ENCODE measurements around the gene TBC1D2B. TPM values are rescaled to one million over a fixed set of nuclear protein-coding genes. Genes with fewer than 3 reads are reported as not detected.
"Not testable (repeated sequence)": the region's sequence is repeated elsewhere in the genome, so short reads cannot be mapped to it uniquely, and the experiment has no call there.

TBC1D2B gene
- total and polyA plus RNA-seq, 5 donors from 2014 or later = 12.2 to 117 (median 17.6) TPM

DNA sequence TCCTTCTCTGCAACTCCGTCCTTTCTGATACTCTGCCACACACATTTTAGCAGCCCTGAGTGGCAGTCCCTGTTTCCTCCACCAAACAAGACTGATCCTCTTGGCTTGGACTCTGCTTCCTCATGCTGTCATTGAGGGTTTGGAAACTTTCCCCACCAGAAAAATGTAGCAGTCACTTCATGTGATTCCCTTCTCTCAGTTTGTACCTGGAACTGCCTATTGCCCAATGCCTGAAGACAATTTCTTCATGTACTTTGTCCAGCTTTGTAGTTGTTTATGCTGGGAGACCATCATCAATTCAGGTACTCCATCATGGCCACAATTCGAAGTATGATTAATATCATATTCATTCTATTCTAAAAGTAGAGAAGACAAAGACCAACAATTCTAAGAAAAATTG lies 119.5 kb downstream of the TBC1D2B start:
- not testable (repeated sequence) for H3K27ac Mint-ChIP-seq; H3K4me3 ChIP-seq (ENCODE audit: low read depth, low read length); ATAC-seq (ENCODE audit: low read depth in 2 of 2); H3K36me3 ChIP-seq (ENCODE audit: control insufficient read depth, insufficient read depth, low read length); H3K4me1 ChIP-seq (ENCODE audit: control insufficient read depth, insufficient read depth, low read length, poor library complexity, severe bottlenecking); H3K4me3 Mint-ChIP-seq; DNase-seq; H3K9me3 Mint-ChIP-seq; H3K9me3 ChIP-seq (ENCODE audit: control insufficient read depth in 2 of 2, low read length in 2 of 2); H3K36me3 Mint-ChIP-seq; H3K27me3 ChIP-seq (ENCODE audit: control insufficient read depth, insufficient read depth, low read length); H3K27ac ChIP-seq (ENCODE audit: insufficient read depth, low read length, poor library complexity, severe bottlenecking)
- Mint-ChIP-seq H3K27me3 (peaks cover 28% of the 10 kb centered on the region), H3K4me1 (peaks cover 0 to 20% (median 12%) of the 10 kb centered on the region in 4 donors)

DNA sequence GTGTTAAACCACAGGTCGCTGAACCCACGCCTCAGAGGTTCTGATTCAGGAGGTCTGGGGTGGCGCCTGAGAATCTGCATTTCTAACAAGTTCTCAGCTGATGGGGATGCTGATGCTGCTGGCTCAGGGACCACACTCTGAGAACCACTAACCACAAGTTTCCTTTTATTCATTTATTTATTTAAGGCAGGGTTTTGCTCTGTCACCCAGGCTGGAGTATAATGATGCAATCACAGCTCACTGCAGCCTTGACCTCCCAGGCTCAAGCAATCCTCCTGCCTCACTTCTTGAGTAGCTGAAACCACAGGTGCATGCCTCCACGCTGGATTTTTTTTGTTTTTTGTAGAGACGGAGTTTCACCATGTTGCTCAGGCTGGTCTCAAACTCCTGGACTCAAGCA lies 123.6 kb downstream of the TBC1D2B start:
- H3K9me3 ChIP-seq (ENCODE audit: control insufficient read depth in 2 of 2, low read length in 2 of 2); H3K4me3 ChIP-seq (ENCODE audit: low read depth, low read length); H3K4me1 ChIP-seq (ENCODE audit: control insufficient read depth, insufficient read depth, low read length, poor library complexity, severe bottlenecking); H3K9me3 Mint-ChIP-seq; H3K36me3 Mint-ChIP-seq; H3K27me3 ChIP-seq (ENCODE audit: control insufficient read depth, insufficient read depth, low read length); H3K27ac ChIP-seq (ENCODE audit: insufficient read depth, low read length, poor library complexity, severe bottlenecking); H3K27ac Mint-ChIP-seq; H3K36me3 ChIP-seq (ENCODE audit: control insufficient read depth, insufficient read depth, low read length): not testable (repeated sequence)
- ATAC-seq (ENCODE audit: low read depth in 2 of 2) (peak; percentile 20 to 25), DNase-seq (peak in 2 of 3 donors; percentile 28 to 38)
- Mint-ChIP-seq H3K27me3 (peaks cover 19% of the 10 kb centered on the region), H3K4me1 (peaks cover 0 to 20% (median 9%) of the 10 kb centered on the region in 4 donors), H3K4me3 (peak overlapping the region in 1 of 4 donors; percentile 8)

DNA sequence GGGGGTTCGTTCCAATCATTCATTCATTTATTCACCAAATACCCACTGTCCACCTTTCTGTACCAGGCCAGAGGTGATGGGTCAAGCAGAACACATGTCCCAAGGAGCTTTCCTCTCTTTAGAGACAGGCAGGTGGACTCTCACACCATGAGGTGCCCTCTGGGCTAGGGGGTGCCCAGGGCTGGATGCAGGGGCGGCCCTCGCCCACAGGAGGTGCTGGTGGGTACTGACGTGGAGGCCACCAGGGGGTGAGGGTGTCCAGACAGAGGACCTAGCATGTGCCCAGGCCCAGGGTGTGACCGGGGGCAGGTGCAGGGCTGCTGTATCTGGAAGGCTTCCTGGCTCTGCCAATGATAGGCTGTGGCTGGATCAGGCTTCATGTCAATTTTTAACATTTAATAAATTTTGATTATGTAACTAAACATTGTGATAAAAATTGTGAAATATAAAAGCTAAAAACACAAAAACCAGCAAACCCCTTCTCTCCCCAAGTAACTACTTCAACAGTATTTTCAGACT lies 124.5 kb downstream of the TBC1D2B start:
- H3K36me3 Mint-ChIP-seq = not testable (repeated sequence)
- H3K4me1 Mint-ChIP-seq = peaks cover 0 to 20% (median 9%) of the 10 kb centered on the region in 4 donors

DNA sequence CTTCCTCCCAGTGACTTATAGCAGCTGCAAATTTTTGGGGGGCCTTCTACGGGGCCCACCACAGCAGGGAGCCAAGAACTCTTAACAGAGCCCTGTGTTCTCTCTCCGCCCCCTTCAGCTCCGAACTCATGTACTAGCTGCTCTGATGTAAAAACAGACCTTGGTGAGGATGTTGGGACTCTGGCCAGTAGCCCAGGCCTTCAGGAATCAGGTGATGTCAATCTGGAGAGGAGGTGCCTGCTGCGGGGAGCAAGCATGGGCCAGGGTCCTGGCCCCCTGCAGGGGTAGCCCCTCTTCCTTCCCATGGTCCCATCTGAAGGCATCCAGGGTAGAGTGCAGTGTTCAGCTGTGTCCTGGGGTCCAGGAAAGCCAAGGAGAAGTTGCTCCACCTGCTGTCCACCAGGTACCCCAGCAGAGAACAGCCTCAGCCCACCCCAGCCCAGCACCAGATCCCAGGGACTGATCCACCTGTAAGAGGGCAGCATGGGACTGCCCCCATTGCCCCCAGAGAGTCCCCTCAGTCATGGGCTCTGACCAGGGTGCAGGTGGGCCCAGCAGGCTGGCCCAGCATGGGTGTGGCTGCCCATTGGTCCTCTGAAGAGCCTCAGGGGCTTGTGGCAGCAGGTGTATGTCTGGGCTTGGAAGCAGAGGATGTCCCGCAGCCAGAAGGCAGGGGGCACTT lies 126.3 kb downstream of the TBC1D2B start:
- not testable (repeated sequence) for H3K27me3 ChIP-seq (ENCODE audit: control insufficient read depth, insufficient read depth, low read length); H3K4me3 Mint-ChIP-seq; H3K27ac Mint-ChIP-seq; H3K36me3 Mint-ChIP-seq; H3K9me3 ChIP-seq (ENCODE audit: control insufficient read depth in 2 of 2, low read length in 2 of 2); ATAC-seq (ENCODE audit: low read depth in 2 of 2); H3K27ac ChIP-seq (ENCODE audit: insufficient read depth, low read length, poor library complexity, severe bottlenecking); H3K36me3 ChIP-seq (ENCODE audit: control insufficient read depth, insufficient read depth, low read length); H3K9me3 Mint-ChIP-seq; H3K4me3 ChIP-seq (ENCODE audit: low read depth, low read length); H3K4me1 ChIP-seq (ENCODE audit: control insufficient read depth, insufficient read depth, low read length, poor library complexity, severe bottlenecking); DNase-seq
- Mint-ChIP-seq H3K4me1 (peaks cover 0 to 20% (median 9%) of the 10 kb centered on the region in 4 donors), H3K27me3 (peaks cover 14% of the 10 kb centered on the region)

More for the DNA sequence above, 124.5 kb downstream of the TBC1D2B start:
- not testable (repeated sequence) for H3K9me3 Mint-ChIP-seq; H3K4me3 Mint-ChIP-seq; ATAC-seq (ENCODE audit: low read depth in 2 of 2); H3K9me3 ChIP-seq (ENCODE audit: control insufficient read depth in 2 of 2, low read length in 2 of 2); DNase-seq; H3K27ac ChIP-seq (ENCODE audit: insufficient read depth, low read length, poor library complexity, severe bottlenecking); H3K27ac Mint-ChIP-seq; H3K27me3 Mint-ChIP-seq; H3K36me3 ChIP-seq (ENCODE audit: control insufficient read depth, insufficient read depth, low read length); H3K4me1 ChIP-seq (ENCODE audit: control insufficient read depth, insufficient read depth, low read length, poor library complexity, severe bottlenecking); H3K4me3 ChIP-seq (ENCODE audit: low read depth, low read length); H3K27me3 ChIP-seq (ENCODE audit: control insufficient read depth, insufficient read depth, low read length)

DNA sequence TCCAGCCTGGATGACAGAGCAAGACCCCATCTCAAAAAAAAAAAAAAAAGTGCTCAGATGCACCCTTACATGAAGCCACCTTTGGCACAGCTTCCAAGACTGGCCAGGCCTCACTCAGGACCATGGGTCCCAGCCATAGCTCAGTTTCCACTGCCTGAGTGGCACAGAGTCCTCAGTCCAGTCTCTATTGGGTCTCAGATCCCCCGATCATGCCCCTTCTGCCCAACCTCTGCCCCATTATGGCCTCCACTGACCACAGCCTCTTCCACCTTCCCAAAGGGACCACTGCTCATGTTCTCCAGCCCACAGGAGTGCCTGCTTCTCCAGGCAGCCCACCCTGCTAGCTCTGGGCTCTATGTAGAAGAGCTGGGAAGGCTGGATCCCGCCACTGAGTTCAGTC lies 127.0 kb downstream of the TBC1D2B start:
- H3K36me3 Mint-ChIP-seq; H3K27ac Mint-ChIP-seq; H3K4me1 ChIP-seq (ENCODE audit: control insufficient read depth, insufficient read depth, low read length, poor library complexity, severe bottlenecking); H3K4me3 ChIP-seq (ENCODE audit: low read depth, low read length); H3K9me3 Mint-ChIP-seq; H3K9me3 ChIP-seq (ENCODE audit: control insufficient read depth in 2 of 2, low read length in 2 of 2); H3K4me3 Mint-ChIP-seq; H3K36me3 ChIP-seq (ENCODE audit: control insufficient read depth, insufficient read depth, low read length); H3K27ac ChIP-seq (ENCODE audit: insufficient read depth, low read length, poor library complexity, severe bottlenecking); DNase-seq; H3K27me3 ChIP-seq (ENCODE audit: control insufficient read depth, insufficient read depth, low read length); ATAC-seq (ENCODE audit: low read depth in 2 of 2): not testable (repeated sequence)
- Mint-ChIP-seq H3K4me1 (peaks cover 0 to 13% (median 9%) of the 10 kb centered on the region in 4 donors), H3K27me3 (peaks cover 14% of the 10 kb centered on the region)

DNA sequence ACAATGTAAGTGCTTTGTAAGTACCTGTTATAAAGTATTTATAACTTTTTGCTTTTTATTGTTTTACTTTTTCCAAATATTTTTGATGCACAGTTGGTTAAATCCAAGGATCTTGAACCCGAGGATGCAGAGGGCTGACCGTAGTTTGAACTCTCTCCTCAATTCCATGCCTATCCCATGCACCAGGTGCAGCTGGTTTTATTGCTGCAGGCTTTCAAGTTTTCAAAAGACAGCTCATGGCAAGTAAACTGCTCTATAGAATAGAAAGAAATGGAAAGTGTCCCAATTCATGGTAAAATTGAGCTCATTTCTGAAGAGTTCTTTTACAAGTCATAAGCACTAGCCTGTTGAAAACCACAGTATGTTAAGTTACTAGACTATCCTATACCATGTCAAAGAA lies 131.9 kb downstream of the TBC1D2B start:
- Mint-ChIP-seq H3K27me3 (peaks cover 20% of the 10 kb centered on the region), H3K27ac (no peak overlapping the region), H3K4me1 (peaks cover 0 to 14% (median 7%) of the 10 kb centered on the region in 4 donors), H3K4me3 (peak overlapping the region in 1 of 4 donors; percentile 71), H3K36me3 (no peaks in the 10 kb centered on the region), H3K9me3 (no peaks in the 10 kb centered on the region)
- Histone ChIP-seq H3K4me1 (ENCODE audit: control insufficient read depth, insufficient read depth, low read length, poor library complexity, severe bottlenecking) (peaks cover 10% of the 10 kb centered on the region), H3K27me3 (ENCODE audit: control insufficient read depth, insufficient read depth, low read length) (no peaks in the 10 kb centered on the region), H3K4me3 (ENCODE audit: low read depth, low read length) (no peak overlapping the region), H3K27ac (ENCODE audit: insufficient read depth, low read length, poor library complexity, severe bottlenecking) (no peak overlapping the region), H3K36me3 (ENCODE audit: control insufficient read depth, insufficient read depth, low read length) (no peaks in the 10 kb centered on the region), H3K9me3 (ENCODE audit: control insufficient read depth in 2 of 2, low read length in 2 of 2) (no peaks in the 10 kb centered on the region)
- DNase-seq = no peak
- ATAC-seq (ENCODE audit: low read depth in 2 of 2) = no peak

Other genes starting within 250 kb of the TBC1D2B start
- not detected for gene SH2D7, start 14.8 kb upstream of the TBC1D2B start, total RNA-seq
- under 1 TPM in 1 of 4 donors, not detected in 3; 0.09 TPM for gene SH2D7, start 14.8 kb upstream of the TBC1D2B start, polyA plus RNA-seq
- gene CIB2, start 53.7 kb upstream of the TBC1D2B start, total RNA-seq = 1.2 TPM
- gene CIB2, start 53.7 kb upstream of the TBC1D2B start, polyA plus RNA-seq = 1 to 10 TPM in 3 of 4 donors, under 1 TPM in 1; 0.94 to 2.7 (median 1.9) TPM
- 51.9 TPM for gene IDH3A, start 71.7 kb upstream of the TBC1D2B start, total RNA-seq
- 10 to 100 TPM; 38.2 to 62.1 (median 46.8) TPM for gene IDH3A, start 71.7 kb upstream of the TBC1D2B start, polyA plus RNA-seq
- 0.25 TPM for gene ACSBG1, start 156.9 kb upstream of the TBC1D2B start, total RNA-seq
- under 1 TPM in 1 of 4 donors, not detected in 3; 0.06 TPM for gene ACSBG1, start 156.9 kb upstream of the TBC1D2B start, polyA plus RNA-seq
- 33.2 TPM for gene DNAJA4, start 186.9 kb upstream of the TBC1D2B start, total RNA-seq
- 10 to 100 TPM in 1 of 4 donors, 1 to 10 TPM in 3; 9.5 to 11.6 (median 9.9) TPM for gene DNAJA4, start 186.9 kb upstream of the TBC1D2B start, polyA plus RNA-seq
- 25.0 TPM for gene SKIC8, start 221.9 kb upstream of the TBC1D2B start, total RNA-seq
- gene SKIC8, start 221.9 kb upstream of the TBC1D2B start, polyA plus RNA-seq = 10 to 100 TPM; 86.2 to 97.4 (median 91.1) TPM

All from CD4-positive, CD25-positive, alpha-beta regulatory T cell (primary cell).